HL-60 (cell line): Measurements from ENCODE around the gene MTA2.

Experiments
- DNase-seq, 2 experiments: peaks; one replicate each; pipeline ENCODE4 v3.0.0-alpha.2; 2010 to 2020; ENCODE audit warnings: low read depth in 1 of 2, low spot score in 1 of 2
- H3K27ac ChIP-seq: fragments of 250-450 bp; sonication (Bioruptor Pico); replicated peaks from 2 replicates; pipeline ENCODE4 v1.5.1; 2020; ENCODE audit warnings: mild to moderate bottlenecking, moderate library complexity
- H3K27me3 ChIP-seq: fragments of 250-450 bp; sonication (Bioruptor Pico); 2 replicates; pipeline ENCODE4 v1.5.1; 2021; ENCODE audit warnings: mild to moderate bottlenecking, moderate library complexity; ENCODE audit not compliant: insufficient read depth, poor library complexity, severe bottlenecking
- H3K4me3 ChIP-seq: replicated peaks from 2 replicates; pipeline ENCODE4 v1.5.1; 2011; ENCODE audit warnings: mild to moderate bottlenecking, control low read depth, low read length; ENCODE audit not compliant: insufficient read depth
- GABPA ChIP-seq: IDR thresholded peaks from 2 replicates; pipeline ENCODE4 v1.6.1; 2012; ENCODE audit warnings: low read depth
- POLR2AphosphoS5 ChIP-seq: IDR thresholded peaks from 2 replicates; pipeline ENCODE4 v1.6.1; 2012; ENCODE audit warnings: low read depth
- SPI1 ChIP-seq: IDR thresholded peaks from 2 replicates; pipeline ENCODE4 v1.6.1; 2012; ENCODE audit warnings: low read depth, mild to moderate bottlenecking, borderline replicate concordance
- TF ChIP-seq, protein P1 (sequence below): IDR thresholded peaks from 2 replicates; pipeline ENCODE4 v1.6.1; 2012; ENCODE audit warnings: low read depth; ENCODE audit not compliant: insufficient replicate concordance
- TF ChIP-seq, protein P2 (sequence below): IDR thresholded peaks from one replicate; pipeline ENCODE4 v1.5.1; 2011; ENCODE audit warnings: low read length, control low read depth, inconsistent platforms; ENCODE audit not compliant: insufficient read depth

MTA2 gene

GRCh38 chr11:62607714-62608113 lies 6.0 kb upstream of the MTA2 start:
- no peak overlapping the region for H3K27ac ChIP-seq
- H3K27me3 ChIP-seq: no peaks in the 10 kb centered on the region
- TF ChIP-seq, protein P1, sequence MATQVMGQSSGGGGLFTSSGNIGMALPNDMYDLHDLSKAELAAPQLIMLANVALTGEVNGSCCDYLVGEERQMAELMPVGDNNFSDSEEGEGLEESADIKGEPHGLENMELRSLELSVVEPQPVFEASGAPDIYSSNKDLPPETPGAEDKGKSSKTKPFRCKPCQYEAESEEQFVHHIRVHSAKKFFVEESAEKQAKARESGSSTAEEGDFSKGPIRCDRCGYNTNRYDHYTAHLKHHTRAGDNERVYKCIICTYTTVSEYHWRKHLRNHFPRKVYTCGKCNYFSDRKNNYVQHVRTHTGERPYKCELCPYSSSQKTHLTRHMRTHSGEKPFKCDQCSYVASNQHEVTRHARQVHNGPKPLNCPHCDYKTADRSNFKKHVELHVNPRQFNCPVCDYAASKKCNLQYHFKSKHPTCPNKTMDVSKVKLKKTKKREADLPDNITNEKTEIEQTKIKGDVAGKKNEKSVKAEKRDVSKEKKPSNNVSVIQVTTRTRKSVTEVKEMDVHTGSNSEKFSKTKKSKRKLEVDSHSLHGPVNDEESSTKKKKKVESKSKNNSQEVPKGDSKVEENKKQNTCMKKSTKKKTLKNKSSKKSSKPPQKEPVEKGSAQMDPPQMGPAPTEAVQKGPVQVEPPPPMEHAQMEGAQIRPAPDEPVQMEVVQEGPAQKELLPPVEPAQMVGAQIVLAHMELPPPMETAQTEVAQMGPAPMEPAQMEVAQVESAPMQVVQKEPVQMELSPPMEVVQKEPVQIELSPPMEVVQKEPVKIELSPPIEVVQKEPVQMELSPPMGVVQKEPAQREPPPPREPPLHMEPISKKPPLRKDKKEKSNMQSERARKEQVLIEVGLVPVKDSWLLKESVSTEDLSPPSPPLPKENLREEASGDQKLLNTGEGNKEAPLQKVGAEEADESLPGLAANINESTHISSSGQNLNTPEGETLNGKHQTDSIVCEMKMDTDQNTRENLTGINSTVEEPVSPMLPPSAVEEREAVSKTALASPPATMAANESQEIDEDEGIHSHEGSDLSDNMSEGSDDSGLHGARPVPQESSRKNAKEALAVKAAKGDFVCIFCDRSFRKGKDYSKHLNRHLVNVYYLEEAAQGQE: no peak
- TF ChIP-seq POLR2AphosphoS5: no peak
- TF ChIP-seq SPI1: no peak
- TF ChIP-seq, protein P2, sequence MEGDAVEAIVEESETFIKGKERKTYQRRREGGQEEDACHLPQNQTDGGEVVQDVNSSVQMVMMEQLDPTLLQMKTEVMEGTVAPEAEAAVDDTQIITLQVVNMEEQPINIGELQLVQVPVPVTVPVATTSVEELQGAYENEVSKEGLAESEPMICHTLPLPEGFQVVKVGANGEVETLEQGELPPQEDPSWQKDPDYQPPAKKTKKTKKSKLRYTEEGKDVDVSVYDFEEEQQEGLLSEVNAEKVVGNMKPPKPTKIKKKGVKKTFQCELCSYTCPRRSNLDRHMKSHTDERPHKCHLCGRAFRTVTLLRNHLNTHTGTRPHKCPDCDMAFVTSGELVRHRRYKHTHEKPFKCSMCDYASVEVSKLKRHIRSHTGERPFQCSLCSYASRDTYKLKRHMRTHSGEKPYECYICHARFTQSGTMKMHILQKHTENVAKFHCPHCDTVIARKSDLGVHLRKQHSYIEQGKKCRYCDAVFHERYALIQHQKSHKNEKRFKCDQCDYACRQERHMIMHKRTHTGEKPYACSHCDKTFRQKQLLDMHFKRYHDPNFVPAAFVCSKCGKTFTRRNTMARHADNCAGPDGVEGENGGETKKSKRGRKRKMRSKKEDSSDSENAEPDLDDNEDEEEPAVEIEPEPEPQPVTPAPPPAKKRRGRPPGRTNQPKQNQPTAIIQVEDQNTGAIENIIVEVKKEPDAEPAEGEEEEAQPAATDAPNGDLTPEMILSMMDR: no peak
- no peak for TF ChIP-seq GABPA
- DNase-seq: no peak
- H3K4me3 ChIP-seq: no peak overlapping the region

DNA sequence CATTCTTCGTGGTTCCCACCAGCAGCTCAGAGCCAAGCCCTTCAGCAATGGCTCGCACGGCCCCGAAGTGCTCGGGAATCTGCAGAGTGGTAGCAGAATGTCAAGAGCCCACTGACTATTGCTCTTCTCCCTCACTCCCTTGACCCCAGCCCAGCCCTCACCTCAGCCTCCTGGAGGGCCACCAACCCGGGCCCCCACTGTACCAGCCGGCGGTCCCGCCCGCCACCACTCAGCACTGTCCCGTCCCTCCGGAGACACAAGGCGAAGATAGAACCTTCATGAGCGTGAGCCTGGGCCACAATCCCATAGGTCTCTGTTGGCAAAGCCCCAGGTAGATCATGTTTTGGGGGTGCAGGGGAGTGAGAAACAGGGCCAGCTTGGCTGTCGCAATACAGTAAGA lies 4.2 kb upstream of the MTA2 start:
- H3K27ac ChIP-seq: no peak overlapping the region
- TF ChIP-seq, protein P2: no peak
- TF ChIP-seq SPI1: no peak
- no peak for TF ChIP-seq POLR2AphosphoS5
- TF ChIP-seq, protein P1: no peak
- no peak for TF ChIP-seq GABPA
- DNase-seq: no peak
- H3K27me3 ChIP-seq: no peaks in the 10 kb centered on the region
- no peak overlapping the region for H3K4me3 ChIP-seq

GRCh38 chr11:62605467-62605866 lies 3.8 kb upstream of the MTA2 start:
- no peak for DNase-seq
- no peaks in the 10 kb centered on the region for H3K27me3 ChIP-seq
- H3K27ac ChIP-seq: no peak overlapping the region
- TF ChIP-seq GABPA: no peak
- no peak for TF ChIP-seq POLR2AphosphoS5
- TF ChIP-seq, protein P1: no peak
- TF ChIP-seq, protein P2: no peak
- TF ChIP-seq SPI1: no peak
- H3K4me3 ChIP-seq: no peak overlapping the region
